ENCODE measurements around the gene GTF2E1.

Gene GTF2E1

GRCh38 chr3:120823156-120823555 is 80.6 kb downstream of the GTF2E1 start:
- ChIA-PET POLR2A (no interaction called here), CTCF (interaction anchor here (1.5 kb wide), 1 partner anchor 264 kb away, joined by 3 read pairs; no protein-coding TSS in a partner anchor)
- TF ChIP-seq CTCF (IDR thresholded peaks at IDR 0.05; ENCODE audit: control extremely low read depth, extremely low read depth, low read depth, missing control alignments): no peak
- DNase-seq (ENCODE audit: extremely low spot score): no peak

- ChIA-PET POLR2A (no interaction called here), CTCF (interaction anchor here (1.4 to 1.8 kb wide), 2 partner anchors 24 to 28 kb away, joined by 4 read pairs; no protein-coding TSS in a partner anchor)
- no peak for DNase-seq (ENCODE audit: extremely low spot score)
- TF ChIP-seq CTCF (IDR thresholded peaks at IDR 0.05; ENCODE audit: control extremely low read depth, extremely low read depth, low read depth, missing control alignments): no peak
Measured at GRCh38 chr3:120824613-120825012, 82.1 kb downstream of the GTF2E1 start.

- no peak for TF ChIP-seq CTCF (IDR thresholded peaks at IDR 0.05; ENCODE audit: control extremely low read depth, extremely low read depth, low read depth, missing control alignments)
- POLR2A ChIA-PET: no interaction called here
- CTCF ChIA-PET: interaction anchor here (1.4 to 2.4 kb wide), 3 partner anchors 10 to 16 kb away, joined by 3 to 11 read pairs (median 3); no protein-coding TSS in a partner anchor
- DNase-seq (ENCODE audit: extremely low spot score): no peak
Measured at GRCh38 chr3:120828796-120829195, 86.3 kb downstream of the GTF2E1 start.

GRCh38 chr3:120831066-120831465 is 88.5 kb downstream of the GTF2E1 start:
- no peak for TF ChIP-seq CTCF (IDR thresholded peaks at IDR 0.05; ENCODE audit: control extremely low read depth, extremely low read depth, low read depth, missing control alignments)
- ChIA-PET POLR2A (no interaction called here), CTCF (interaction anchor here (0.9 to 2.4 kb wide), 2 partner anchors 12 to 36 kb away, joined by 3 to 11 read pairs; no protein-coding TSS in a partner anchor)
- DNase-seq (ENCODE audit: extremely low spot score): no peak

All from GM10248 (cell line).